NCI-H2171 treated with DMSO at 0.1 percent for 48 hours (cell line): ENCODE results near the gene HPCAL1.
A peak's percentile ranks its signal among the peaks of the same experiment; 100 is the strongest.
"Not testable (repeated sequence)": the region's sequence is repeated elsewhere in the genome, so short reads cannot be mapped to it uniquely, and the experiment has no call there.

Experiments
- DNase-seq: peaks from one replicate; lab custom pipeline; 2025; lab: John Stamatoyannopoulos, UW

Gene HPCAL1

GRCh38 chr2:10442469-10443126 lies 139.9 kb downstream of the HPCAL1 start:
- not testable (repeated sequence) for DNase-seq

GRCh38 chr2:10444463-10444862 lies 141.8 kb downstream of the HPCAL1 start:
- no peak for DNase-seq

- no peak for DNase-seq
Observed at GRCh38 chr2:10446631-10447030, 143.9 kb downstream of the HPCAL1 start.

- DNase-seq = peak; percentile 69
Observed at GRCh38 chr2:10447300-10447894, 144.7 kb downstream of the HPCAL1 start.

- peak; percentile 97 for DNase-seq
Observed at GRCh38 chr2:10447895-10448575, 145.3 kb downstream of the HPCAL1 start, which contains the start of gene ODC1. Gene ODC1, minus strand, starts transcription at chr2:10448327. Its CDS starts 3,295 bp downstream, at chr2:10445032.

GRCh38 chr2:10448576-10449485 lies 146.1 kb downstream of the HPCAL1 start:
- DNase-seq = peak; percentile 97

- no peak for DNase-seq
Observed at GRCh38 chr2:10449486-10449831, 146.8 kb downstream of the HPCAL1 start.

- DNase-seq = no peak
Observed at GRCh38 chr2:10449838-10450691, 147.4 kb downstream of the HPCAL1 start.

GRCh38 chr2:10451819-10452218 lies 149.1 kb downstream of the HPCAL1 start:
- no peak for DNase-seq

- peak; percentile 42 for DNase-seq
Observed at GRCh38 chr2:10452312-10452711, 149.6 kb downstream of the HPCAL1 start.

- no peak for DNase-seq
Observed at GRCh38 chr2:10452956-10453904, 150.5 kb downstream of the HPCAL1 start.

GRCh38 chr2:10453905-10454298 lies 151.2 kb downstream of the HPCAL1 start:
- DNase-seq = no peak

GRCh38 chr2:10454505-10454904 lies 151.8 kb downstream of the HPCAL1 start:
- no peak for DNase-seq

- DNase-seq = not testable (repeated sequence)
Observed at GRCh38 chr2:10457195-10457594, 154.5 kb downstream of the HPCAL1 start.

GRCh38 chr2:10457846-10458598 lies 155.3 kb downstream of the HPCAL1 start:
- DNase-seq = no peak

GRCh38 chr2:10460366-10460796 lies 157.7 kb downstream of the HPCAL1 start:
- no peak for DNase-seq

- no peak for DNase-seq
Observed at GRCh38 chr2:10462178-10463083, 159.7 kb downstream of the HPCAL1 start.

GRCh38 chr2:10465910-10466309 lies 163.2 kb downstream of the HPCAL1 start:
- DNase-seq = peak; percentile 74
